HepG2 (cell line): ENCODE measurements around the gene PDP2. TPM values are rescaled to one million over a fixed set of nuclear protein-coding genes. Genes with fewer than 3 reads are reported as not detected.

Experiments
- ATAC-seq: fragments of 200-7000 bp; cut with Tn5 transposase; 3 replicates; pipeline ENCODE4 v1.9.1; 2020; ENCODE audit warnings: mild to moderate bottlenecking, moderate library complexity
- BruUV-seq: library from RNA; stranded (reverse); fragments of 400-500 nt; replicated peaks from 2 replicates; lab custom pipeline; 2021; lab: Mats Ljungman, UMichigan
- CTCF ChIA-PET: fragments of 300-600 bp; formaldehyde crosslinking; extraction: SDS; loops from one replicate; lab custom pipeline; 2021; ENCODE audit warnings: low total read pairs, inconsistent platforms, low intra/inter-chr PET ratio; lab: Yijun Ruan, JAX
- POLR2A ChIA-PET: fragments of 350-600 bp; sonication (Branson Sonifier 250); formaldehyde crosslinking; loops from one replicate; lab custom pipeline; 2020; ENCODE audit warnings: antibody characterized with exemption, inconsistent platforms; lab: Yijun Ruan, JAX
- DNase-seq: peaks from one replicate; pipeline ENCODE4 v3.0.0-alpha.2; 2015; ENCODE audit warnings: low spot score
- FAIRE-seq: peaks from 3 replicates; lab custom pipeline; 2011; peaks lifted over from hg19 to GRCh38; lab: Jason Lieb, UNC
- H2AFZ ChIP-seq: one replicate; pipeline ENCODE4 v1.6.1; 2011; ENCODE audit warnings: low read length, inconsistent platforms
- H3K27ac ChIP-seq: fragments of 300-600 bp; 3 replicates; pipeline ENCODE4 v1.8.0; 2011; ENCODE audit warnings: mixed run types, mild to moderate bottlenecking, mixed read lengths, low read length, inconsistent platforms; ENCODE audit not compliant: insufficient read depth; ENCODE audit errors: extremely low read length
- H3K27me3 ChIP-seq, 2 experiments: fragments of 200-600 bp in 1 of 2; 2 replicates in 1 of 2; 3 replicates in 1 of 2; pipeline versions ENCODE4 v1.6.0 to v1.8.0; 2011; ENCODE audit warnings: low read length in 2 of 2, mild to moderate bottlenecking in 2 of 2, moderate library complexity in 2 of 2, inconsistent platforms in 1 of 2; ENCODE audit not compliant: insufficient read depth in 2 of 2, control insufficient read depth in 1 of 2
- H3K36me3 ChIP-seq, 2 experiments: fragments of 200-600 bp in 1 of 2; replicated peaks in 1 of 2; 2 replicates in 1 of 2; 3 replicates in 1 of 2; pipeline versions ENCODE4 v1.5.1 to v1.8.0; 2011; ENCODE audit warnings: low read length in 2 of 2, inconsistent platforms in 1 of 2; ENCODE audit not compliant: insufficient read depth in 2 of 2, control insufficient read depth in 1 of 2
- H3K4me1 ChIP-seq: 2 replicates; pipeline ENCODE4 v1.5.1; 2012; ENCODE audit warnings: low read length, inconsistent platforms; ENCODE audit not compliant: insufficient read depth
- H3K4me2 ChIP-seq: 2 replicates; pipeline ENCODE4 v1.6.0; 2011; ENCODE audit warnings: low read depth, low read length, inconsistent platforms
- H3K4me3 ChIP-seq, 3 experiments: fragments of 200-600 bp in 1 of 3; sonication (generic), shearing (Covaris generic) in 1 of 3; replicated peaks in 1 of 3; 2 replicates each; pipeline ENCODE4 v1.5.1; 2011 to 2016; ENCODE audit warnings: low read length in 3 of 3, inconsistent platforms in 2 of 3, low read depth in 2 of 3, mild to moderate bottlenecking in 2 of 3, control low read depth in 1 of 3, mixed read lengths in 1 of 3; ENCODE audit not compliant: insufficient read depth in 1 of 3
- H3K79me2 ChIP-seq: one replicate; pipeline ENCODE4 v1.6.1; 2011; ENCODE audit warnings: low read length, inconsistent platforms; ENCODE audit not compliant: insufficient read depth
- H3K9ac ChIP-seq: 2 replicates; pipeline ENCODE4 v1.6.0; 2011; ENCODE audit warnings: mild to moderate bottlenecking, low read depth, low read length, inconsistent platforms; ENCODE audit not compliant: insufficient read depth
- H3K9me3 ChIP-seq: 2 replicates; pipeline ENCODE4 v1.5.1; 2012; ENCODE audit warnings: mild to moderate bottlenecking, low read length
- H4K20me1 ChIP-seq: 2 replicates; pipeline ENCODE4 v1.6.0; 2011; ENCODE audit warnings: inconsistent platforms, mild to moderate bottlenecking, low read length, moderate library complexity; ENCODE audit not compliant: insufficient read depth
- CEBPG ChIP-seq: IDR thresholded peaks from 2 replicates; pipeline ENCODE4 v1.6.1; 2016
- MBD4 ChIP-seq: IDR thresholded peaks from 2 replicates; pipeline ENCODE4 v1.6.1; 2012; ENCODE audit warnings: low read length, inconsistent platforms, borderline replicate concordance
- MIER3 ChIP-seq: IDR thresholded peaks from 2 replicates; pipeline ENCODE4 v1.6.1; 2016; ENCODE audit warnings: missing compliant biosample characterization, borderline replicate concordance
- SP4 ChIP-seq: sonication (generic); formaldehyde crosslinking; IDR thresholded peaks from 2 replicates; pipeline ENCODE4 v1.8.1; 2023; ENCODE audit warnings: mild to moderate bottlenecking, missing genetic modification reagents
- U2AF2 ChIP-seq: fragments of 200-400 bp; formaldehyde crosslinking; IDR thresholded peaks from 2 replicates; pipeline ENCODE4 v1.6.1; 2017; ENCODE audit warnings: low read depth, mild to moderate bottlenecking, low read length
- XRCC5 ChIP-seq: fragments of 200-400 bp; formaldehyde crosslinking; optimal IDR thresholded peaks from 2 replicates; pipeline ENCODE3; 2017; ENCODE audit warnings: mild to moderate bottlenecking, low read length
- ZFYVE20 ChIP-seq: sonication (generic); formaldehyde crosslinking; IDR thresholded peaks from 2 replicates; pipeline ENCODE4 v1.8.0; 2023; ENCODE audit warnings: low read depth, mild to moderate bottlenecking, moderate library complexity, missing genetic modification reagents, borderline replicate concordance
- ZNF121 ChIP-seq: sonication (generic); formaldehyde crosslinking; IDR thresholded peaks from 2 replicates; pipeline ENCODE4 v1.5.0; 2020; ENCODE audit warnings: mild to moderate bottlenecking, missing genetic modification reagents
- WGBS: methylation state at CpG from one replicate; pipeline ENCODE4 v1.1.6; 2017; ENCODE audit warnings: low lambda C conversion rate; 5-methylcytosine and 5-hydroxymethylcytosine counted together
- in situ Hi-C: cut with HindIII; loops from 2 replicates; pipeline ENCODE4 v1.10.0; 2017; ENCODE audit warnings: low pct_unique_long_range_greater_than_20kb; ENCODE audit not compliant: extremely low pct_ligation_motif_present
- intact Hi-C: fragments of 100-400 bp; cut with micrococcal nuclease; formaldehyde crosslinking; loops from one replicate; pipeline ENCODE4 v1.10.0; 2022; ENCODE audit not compliant: unreplicated experiment
- polyA plus RNA-seq, 8 experiments: library from polyadenylated mRNA; depleted of rRNA in 3 of 8; stranded (reverse) in 7 of 8; unstranded in 1 of 8; fragments of >200 nt; fragmentation: Illumina TruSeq in 4 of 8; extraction: Trizol in 4 of 8; gene quantifications; 2 replicates each; pipeline versions ENCODE4 v1.2.1 to v1.2.3, GENCODE V29; 2011 to 2016; ENCODE audit warnings: low read depth in 4 of 8, missing spikeins in 1 of 8, mixed read lengths in 1 of 8; ENCODE audit not compliant: insufficient read depth in 1 of 8
- total RNA-seq, 5 experiments: library from RNA; depleted of rRNA; stranded (reverse); fragments of >200 nt; fragmentation: Illumina TruSeq; extraction: Trizol; gene quantifications; 2 replicates each; pipeline ENCODE4 v1.2.3, GENCODE V29; 2016; ENCODE audit warnings: low read depth in 1 of 5
- TF ChIP-seq, protein P1 (sequence below), 2 experiments: sonication (generic) in 1 of 2; formaldehyde crosslinking in 1 of 2; IDR thresholded peaks; 2 replicates each; pipeline versions ENCODE4 v1.4.0 to v1.6.1; 2018 to 2020; ENCODE audit warnings: missing genetic modification reagents in 2 of 2, borderline replicate concordance in 1 of 2, low read depth in 1 of 2, mild to moderate bottlenecking in 1 of 2, missing biosample characterization in 1 of 2

PDP2 gene
- total and polyA plus RNA-seq, 2 of the 13 experiments (the other 11 are each of a cell fraction or from before 2014, with no cell fraction given): 12.8 to 15.8 TPM

DNA sequence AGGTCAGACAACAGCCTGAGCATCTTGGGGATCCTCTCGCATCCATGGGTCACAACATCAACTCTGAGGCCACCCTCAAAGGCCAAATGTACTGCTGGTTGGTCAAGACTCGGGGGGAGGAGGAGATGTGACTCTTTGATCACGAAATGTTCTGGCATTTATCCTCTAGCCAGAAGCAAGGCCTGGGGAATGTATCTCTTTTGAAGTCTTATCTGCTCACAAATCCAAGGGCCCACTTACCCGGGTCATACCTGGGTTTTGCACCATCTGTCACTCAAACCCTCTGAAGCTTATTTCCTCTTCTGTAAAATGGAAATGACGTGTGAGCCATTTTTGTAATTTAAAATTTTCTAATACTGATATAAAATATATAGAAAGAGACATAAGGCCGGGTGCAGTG lies 22.9 kb upstream of the PDP2 start:
- Histone ChIP-seq H3K4me3 (no peak overlapping the region), H4K20me1 (no peaks in the 10 kb centered on the region), H2AFZ (no peak overlapping the region), H3K9me3 (no peaks in the 10 kb centered on the region), H3K36me3 (no peaks in the 10 kb centered on the region), H3K4me1 (no peaks in the 10 kb centered on the region), H3K9ac (no peak overlapping the region), H3K27ac (no peak overlapping the region), H3K27me3 (peaks cover 0 to 11% of the 10 kb centered on the region in 2 experiments; a peak in 3 of 5 replicates), H3K79me2 (no peaks in the 10 kb centered on the region), H3K4me2 (no peak overlapping the region)
- no TSS peak for BruUV-seq
- ATAC-seq (no peak), FAIRE-seq (no peak), DNase-seq (no peak)
- POLR2A ChIA-PET: no interaction called here
- in situ Hi-C loops (loop anchor here (25.0 kb wide), 1 partner anchor 445 kb away; no protein-coding TSS in a partner anchor), intact Hi-C loops (no loop called here)
- CTCF ChIA-PET: no interaction called here
- no peak for TF ChIP-seq MIER3 (CRISPR knock-in tag)
- TF ChIP-seq U2AF2: no peak
- TF ChIP-seq CEBPG (CRISPR knock-in tag): no peak
- TF ChIP-seq MBD4: no peak
- TF ChIP-seq SP4 (CRISPR knock-in tag): no peak
- no peak for TF ChIP-seq ZFYVE20 (CRISPR knock-in tag)
- TF ChIP-seq XRCC5: no peak
- 5% methylated on average over 5 of the region's 6 CpGs for WGBS

DNA sequence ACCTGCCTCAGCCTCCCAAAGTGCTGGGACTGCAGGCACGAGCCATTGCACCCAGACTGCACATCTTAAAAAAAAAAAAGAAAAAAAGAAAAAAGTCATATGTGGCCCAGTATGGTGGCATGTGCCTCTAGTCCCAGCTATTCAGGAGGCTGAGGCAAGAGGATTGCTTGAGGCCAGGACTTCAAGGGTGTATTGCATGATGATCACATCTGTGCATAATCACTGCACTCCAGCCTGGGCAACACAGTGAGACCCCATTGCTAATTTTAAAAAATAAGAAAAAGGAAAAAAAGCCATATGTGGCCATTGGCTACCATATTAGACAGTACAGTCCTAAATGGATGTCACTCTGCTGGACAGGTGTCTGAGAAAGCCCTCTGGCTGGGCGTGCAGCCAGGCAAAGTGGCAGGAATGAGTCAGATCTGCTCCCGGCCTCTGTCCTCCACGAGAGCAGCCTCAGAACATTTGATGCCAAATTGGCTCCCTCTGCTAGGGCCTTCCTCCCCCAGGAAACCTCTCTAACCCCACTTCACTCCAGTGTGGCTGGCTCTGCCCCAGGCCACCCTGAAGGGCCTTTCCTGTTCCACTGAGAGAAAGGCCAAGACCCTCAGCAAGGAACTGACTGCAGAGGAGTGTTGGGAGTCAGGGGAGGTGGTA lies 21.4 kb upstream of the PDP2 start:
- no peak overlapping the region for H3K4me2 ChIP-seq
- intact Hi-C loops (no loop called here), in situ Hi-C loops (loop anchor here (25.0 kb wide), 1 partner anchor 447 kb away; no protein-coding TSS in a partner anchor)
- ChIA-PET POLR2A (no interaction called here), CTCF (no interaction called here)
- 10% methylated on average over 4 of the region's 4 CpGs for WGBS
- no peaks in the 10 kb centered on the region for H4K20me1 ChIP-seq
- H3K27me3 ChIP-seq: peaks cover 0 to 3% of the 10 kb centered on the region in 2 experiments; a peak in 2 of 5 replicates
- no peak overlapping the region for H2AFZ ChIP-seq
- no peaks in the 10 kb centered on the region for H3K36me3 ChIP-seq
- FAIRE-seq (no peak), ATAC-seq (peak; percentile 21; the same call in 2 of the 3 replicates), DNase-seq (no peak)
- H3K4me1 ChIP-seq: no peaks in the 10 kb centered on the region
- H3K27ac ChIP-seq: no peak overlapping the region
- 0 out of 2 replicates have a peak, but pooled peaks have one; percentile 36 for TF ChIP-seq ZNF121 (CRISPR knock-in tag)
- TF ChIP-seq, protein P1, sequence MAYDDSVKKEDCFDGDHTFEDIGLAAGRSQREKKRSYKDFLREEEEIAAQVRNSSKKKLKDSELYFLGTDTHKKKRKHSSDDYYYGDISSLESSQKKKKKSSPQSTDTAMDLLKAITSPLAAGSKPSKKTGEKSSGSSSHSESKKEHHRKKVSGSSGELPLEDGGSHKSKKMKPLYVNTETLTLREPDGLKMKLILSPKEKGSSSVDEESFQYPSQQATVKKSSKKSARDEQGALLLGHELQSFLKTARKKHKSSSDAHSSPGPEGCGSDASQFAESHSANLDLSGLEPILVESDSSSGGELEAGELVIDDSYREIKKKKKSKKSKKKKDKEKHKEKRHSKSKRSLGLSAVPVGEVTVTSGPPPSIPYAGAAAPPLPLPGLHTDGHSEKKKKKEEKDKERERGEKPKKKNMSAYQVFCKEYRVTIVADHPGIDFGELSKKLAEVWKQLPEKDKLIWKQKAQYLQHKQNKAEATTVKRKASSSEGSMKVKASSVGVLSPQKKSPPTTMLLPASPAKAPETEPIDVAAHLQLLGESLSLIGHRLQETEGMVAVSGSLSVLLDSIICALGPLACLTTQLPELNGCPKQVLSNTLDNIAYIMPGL (CRISPR knock-in tag; IDR thresholded peaks at IDR 0.05; ENCODE audit: borderline replicate concordance in 1 of 2, low read depth in 1 of 2): no peak
- no peak overlapping the region for H3K9ac ChIP-seq
- no peaks in the 10 kb centered on the region for H3K9me3 ChIP-seq
- H3K79me2 ChIP-seq: no peaks in the 10 kb centered on the region
- H3K4me3 ChIP-seq: no peak overlapping the region
- no TSS peak for BruUV-seq
